ENCODE measurements around the gene HRG. TPM values are rescaled to one million over a fixed set of nuclear protein-coding genes. Genes with fewer than 3 reads are reported as not detected.
"Not testable (repeated sequence)": the region's sequence is repeated elsewhere in the genome, so short reads cannot be mapped to it uniquely, and the experiment has no call there.

HRG gene
- total RNA-seq, 6 donors from 2014 or later = 0.13 to 0.23 TPM; not detected in 4

GRCh38 chr3:186693843-186694242, 28.0 kb downstream of the HRG start:
- no peaks in the 10 kb centered on the region for H3K36me3 ChIP-seq
- no peak overlapping the region for H3K4me3 ChIP-seq
- 71 to 77% methylated on average over 3 of the region's 3 CpGs for WGBS, 2 donors
- DNase-seq = no peak
- no peak overlapping the region for H3K27ac ChIP-seq
- ATAC-seq (ENCODE audit: low FRiP score in 2 of 2) = no peak
- H3K9me3 ChIP-seq = no peaks in the 10 kb centered on the region
- no peaks in the 10 kb centered on the region for H3K4me1 ChIP-seq
- TF ChIP-seq EP300 (IDR thresholded peaks at IDR 0.05) = no peak
- no peak for TF ChIP-seq POLR2AphosphoS5 (IDR thresholded peaks at IDR 0.05)
- no peak for TF ChIP-seq POLR2A (IDR thresholded peaks at IDR 0.05)
- TF ChIP-seq CTCF (IDR thresholded peaks at IDR 0.05) = no peak
- H3K27me3 ChIP-seq = no peaks in the 10 kb centered on the region

- Histone ChIP-seq H3K4me1 (no peaks in the 10 kb centered on the region), H3K9me3 (no peaks in the 10 kb centered on the region), H3K27ac (no peak overlapping the region), H3K27me3 (no peaks in the 10 kb centered on the region), H3K36me3 (no peaks in the 10 kb centered on the region), H3K4me3 (no peak overlapping the region)
- ATAC-seq (ENCODE audit: low FRiP score in 2 of 2) = no peak
- 79 to 80% methylated on average over 6 of the region's 6 CpGs for WGBS, 2 donors
- no peak for DNase-seq
- TF ChIP-seq CTCF (IDR thresholded peaks at IDR 0.05) (no peak), POLR2A (IDR thresholded peaks at IDR 0.05) (no peak), EP300 (IDR thresholded peaks at IDR 0.05) (no peak), POLR2AphosphoS5 (IDR thresholded peaks at IDR 0.05) (no peak)
Measured at GRCh38 chr3:186694288-186695032, 28.6 kb downstream of the HRG start.

GRCh38 chr3:186696522-186696921, 30.7 kb downstream of the HRG start:
- no peak overlapping the region for H3K27ac ChIP-seq
- no peaks in the 10 kb centered on the region for H3K27me3 ChIP-seq
- H3K4me1 ChIP-seq = no peaks in the 10 kb centered on the region
- ATAC-seq (ENCODE audit: low FRiP score in 2 of 2) = no peak
- H3K9me3 ChIP-seq = no peaks in the 10 kb centered on the region
- WGBS, 2 donors = 89 to 90% methylated on average over 2 of the region's 2 CpGs
- DNase-seq = no peak
- no peak overlapping the region for H3K4me3 ChIP-seq
- TF ChIP-seq POLR2AphosphoS5 (IDR thresholded peaks at IDR 0.05) (no peak), EP300 (IDR thresholded peaks at IDR 0.05) (no peak), CTCF (IDR thresholded peaks at IDR 0.05) (no peak), POLR2A (IDR thresholded peaks at IDR 0.05) (no peak)
- no peaks in the 10 kb centered on the region for H3K36me3 ChIP-seq

- DNase-seq (no peak), ATAC-seq (ENCODE audit: low FRiP score in 2 of 2) (no peak)
- H3K27ac ChIP-seq = no peak overlapping the region
- no peaks in the 10 kb centered on the region for H3K27me3 ChIP-seq
- no peak for TF ChIP-seq POLR2A (IDR thresholded peaks at IDR 0.05)
- H3K36me3 ChIP-seq = no peaks in the 10 kb centered on the region
- H3K9me3 ChIP-seq = no peaks in the 10 kb centered on the region
- H3K4me1 ChIP-seq = no peaks in the 10 kb centered on the region
- no peak overlapping the region for H3K4me3 ChIP-seq
- WGBS, 2 donors = 81 to 93% methylated on average over 4 of the region's 4 CpGs
Measured at GRCh38 chr3:186697510-186697909, 31.7 kb downstream of the HRG start.

- Histone ChIP-seq H3K36me3 (no peaks in the 10 kb centered on the region), H3K4me1 (no peaks in the 10 kb centered on the region), H3K27ac (no peak overlapping the region), H3K4me3 (no peak overlapping the region), H3K27me3 (no peaks in the 10 kb centered on the region), H3K9me3 (no peaks in the 10 kb centered on the region)
- TF ChIP-seq POLR2AphosphoS5 (IDR thresholded peaks at IDR 0.05) (no peak), EP300 (IDR thresholded peaks at IDR 0.05) (no peak), CTCF (IDR thresholded peaks at IDR 0.05) (no peak), POLR2A (IDR thresholded peaks at IDR 0.05) (no peak)
- DNase-seq = no peak
- 81 to 89% methylated on average over 3 of the region's 3 CpGs for WGBS, 2 donors
- no peak for ATAC-seq (ENCODE audit: low FRiP score in 2 of 2)
Measured at GRCh38 chr3:186700267-186700666, 34.5 kb downstream of the HRG start.

- H3K36me3 ChIP-seq; H3K4me1 ChIP-seq; DNase-seq; H3K27ac ChIP-seq; H3K27me3 ChIP-seq; H3K9me3 ChIP-seq; H3K4me3 ChIP-seq; ATAC-seq (ENCODE audit: low FRiP score in 2 of 2): not testable (repeated sequence)
Measured at GRCh38 chr3:186702451-186702850, 36.6 kb downstream of the HRG start.

Data from upper lobe of left lung (tissue), 6 donors.